ENCODE data around the gene TRIM2.

DNA sequence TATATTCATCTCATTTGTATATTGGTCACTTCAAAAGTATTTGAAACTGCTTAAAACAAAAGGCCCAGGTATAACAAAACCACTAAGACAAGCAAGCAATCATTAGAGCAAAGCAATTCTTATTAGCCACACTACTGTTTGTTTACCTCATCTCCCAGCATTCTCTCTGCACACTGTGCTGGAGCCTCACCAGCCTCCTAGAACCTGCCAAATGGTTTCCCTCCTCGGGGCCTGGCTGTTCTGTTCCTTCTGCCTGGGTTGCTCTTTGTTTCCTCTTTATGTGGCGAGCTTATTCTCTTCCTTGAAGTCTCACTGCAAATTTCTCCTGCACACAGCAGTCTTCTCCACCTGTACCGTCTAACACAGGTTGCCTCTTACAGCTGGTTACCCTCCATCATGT is 72.7 kb downstream of the TRIM2 start:
- TF ChIP-seq POLR2A (IDR thresholded peaks at IDR 0.05; ENCODE audit: low read length) = no peak
- no peak for TF ChIP-seq GATA1 (IDR thresholded peaks at IDR 0.05; ENCODE audit: low read depth, low read length)
